ENCODE measurements around the gene MBIP.

The MBIP gene

DNA sequence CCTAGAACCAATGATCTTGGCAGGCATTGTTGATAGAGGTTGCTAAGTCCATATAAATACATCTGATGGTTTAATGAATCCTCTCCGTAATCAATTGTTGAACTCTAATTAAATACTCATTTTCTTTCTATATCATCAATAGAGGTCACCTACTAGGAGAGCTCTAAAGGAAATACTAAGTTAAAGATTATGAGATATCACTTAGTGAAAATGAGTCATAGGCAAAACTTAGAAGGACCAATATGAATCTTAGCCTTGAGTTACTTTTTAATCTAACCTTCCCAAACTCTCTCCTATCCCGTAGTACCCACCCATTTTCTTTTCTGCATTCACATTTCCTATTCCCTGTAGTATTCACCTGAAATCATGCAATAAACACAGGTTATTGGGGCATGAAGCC, 50.2 kb downstream of the MBIP start:
- no peak for TF ChIP-seq CTCF (conservative IDR thresholded peaks at IDR 0.05; ENCODE audit: low read depth, low read length)
- no peak overlapping the region for H3K4me3 ChIP-seq (ENCODE audit: low read length)
- no peak for DNase-seq (ENCODE audit: low read depth)

DNA sequence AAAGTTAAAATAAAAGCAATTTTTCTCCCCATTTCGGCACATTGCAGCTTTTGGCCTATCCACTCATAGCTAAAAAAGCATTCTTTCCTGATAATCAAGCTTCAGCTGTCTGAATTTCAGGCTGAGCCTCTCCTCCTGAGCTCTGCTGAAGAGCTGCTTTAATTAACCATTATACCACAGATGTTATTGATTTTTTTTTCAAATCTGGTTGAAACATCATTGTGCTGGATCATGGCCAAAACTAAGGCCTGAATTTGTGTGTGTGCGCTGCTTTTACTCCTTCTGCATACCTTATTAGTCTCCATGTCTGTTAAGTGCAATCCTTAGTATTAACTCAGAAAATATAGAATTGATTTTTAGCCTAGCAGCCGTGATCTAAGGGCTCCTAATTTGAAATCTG, 52.3 kb downstream of the MBIP start:
- no peak for TF ChIP-seq CTCF (conservative IDR thresholded peaks at IDR 0.05; ENCODE audit: low read depth, low read length)
- DNase-seq (ENCODE audit: low read depth): no peak
- H3K4me3 ChIP-seq (ENCODE audit: low read length): no peak overlapping the region

- TF ChIP-seq CTCF (conservative IDR thresholded peaks at IDR 0.05; ENCODE audit: low read depth, low read length): no peak
- no peak overlapping the region for H3K4me3 ChIP-seq (ENCODE audit: low read length)
- DNase-seq (ENCODE audit: low read depth): no peak
These were observed 55.8 kb downstream of the MBIP start for GRCh38 chr14:36264595-36264994.

DNA sequence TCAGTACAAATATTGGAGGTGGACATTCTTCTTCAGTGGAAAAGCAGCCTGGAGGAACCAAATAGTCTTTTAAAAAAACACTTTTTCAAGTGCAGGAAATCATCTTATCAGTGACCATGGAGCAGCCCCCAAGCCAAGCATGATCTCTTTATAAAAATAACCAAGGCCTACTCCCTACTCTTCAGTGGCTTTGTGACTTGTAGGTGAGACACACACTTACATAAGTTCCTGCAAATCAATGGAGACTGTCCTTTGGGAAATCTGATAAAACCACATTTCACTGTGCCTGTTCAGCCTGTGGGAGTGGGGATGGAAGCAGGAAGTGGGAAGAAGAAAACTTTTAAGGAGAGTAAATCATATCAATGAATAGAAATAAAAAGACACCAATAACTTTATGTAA, 56.3 kb downstream of the MBIP start:
- no peak for TF ChIP-seq CTCF (conservative IDR thresholded peaks at IDR 0.05; ENCODE audit: low read depth, low read length)
- no peak overlapping the region for H3K4me3 ChIP-seq (ENCODE audit: low read length)
- DNase-seq (ENCODE audit: low read depth): no peak

DNA sequence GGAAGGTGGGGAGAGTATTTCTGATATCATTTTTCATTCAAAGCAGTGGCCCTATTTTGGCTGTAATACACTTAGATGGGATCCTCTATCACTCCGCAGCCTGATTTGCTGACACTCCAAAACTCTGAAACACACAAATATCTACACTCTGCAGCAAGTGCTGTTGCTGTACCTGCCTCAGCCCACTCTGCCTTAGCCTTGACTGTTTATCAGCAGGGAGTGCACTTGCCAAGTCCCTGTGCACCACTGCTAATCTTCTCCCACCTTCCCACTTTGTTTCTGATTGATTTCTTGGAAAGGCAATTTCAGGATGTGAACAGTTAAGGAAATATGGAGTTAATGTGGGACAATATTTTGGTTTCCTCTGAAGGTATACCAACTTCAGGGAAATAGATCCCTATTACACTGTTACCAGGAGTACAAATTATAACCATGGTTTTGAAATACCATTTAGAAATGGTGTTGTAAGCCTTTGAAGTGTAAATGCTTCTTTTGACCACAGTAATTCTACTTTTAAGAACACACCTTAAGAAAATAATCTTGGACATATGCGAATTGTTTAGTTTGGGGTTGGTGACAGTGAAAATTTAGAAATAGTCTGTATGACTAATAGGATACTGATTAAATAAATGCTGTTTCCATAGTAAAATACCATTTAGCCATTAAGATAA, 59.3 kb downstream of the MBIP start:
- DNase-seq (ENCODE audit: low read depth): no peak
- H3K4me3 ChIP-seq (ENCODE audit: low read length): no peak overlapping the region
- TF ChIP-seq CTCF (conservative IDR thresholded peaks at IDR 0.05; ENCODE audit: low read depth, low read length): no peak

GRCh38 chr14:36258241-36258640, 62.2 kb downstream of the MBIP start:
- no peak for DNase-seq (ENCODE audit: low read depth)
- no peak for TF ChIP-seq CTCF (conservative IDR thresholded peaks at IDR 0.05; ENCODE audit: low read depth, low read length)
- H3K4me3 ChIP-seq (ENCODE audit: low read length): no peak overlapping the region

DNA sequence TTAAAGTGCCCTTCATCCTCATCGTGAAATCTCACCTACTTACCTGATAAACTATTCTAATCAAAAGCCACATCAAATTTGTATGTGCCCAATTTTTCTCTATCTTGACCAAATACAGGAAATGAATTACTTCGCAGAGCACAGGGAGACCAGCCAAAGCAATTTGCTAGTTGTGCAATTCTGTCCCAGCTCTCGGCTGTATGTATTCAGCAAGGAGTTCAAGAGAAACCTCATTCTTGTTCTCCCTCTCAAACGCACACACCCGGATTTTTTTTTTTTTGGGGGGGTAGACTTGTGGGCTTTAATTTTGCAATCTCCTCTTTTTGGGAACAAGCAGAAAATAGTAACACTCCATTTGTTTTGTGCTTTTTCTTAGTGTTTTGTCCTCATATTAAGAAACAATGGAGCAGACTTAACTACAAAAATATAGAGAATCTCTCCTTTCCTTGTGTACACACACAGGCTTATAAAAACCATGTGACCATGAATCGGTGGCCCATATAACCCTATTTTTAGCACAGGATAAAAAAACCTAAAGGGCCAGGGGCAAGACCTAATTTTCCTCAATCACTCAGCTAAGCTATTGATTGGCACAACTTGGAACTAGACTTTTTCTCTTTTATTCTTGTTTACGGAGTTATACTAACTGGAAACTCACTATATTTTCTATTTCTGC, 64.2 kb downstream of the MBIP start:
- no peak overlapping the region for H3K4me3 ChIP-seq (ENCODE audit: low read length)
- DNase-seq (ENCODE audit: low read depth): no peak
- TF ChIP-seq CTCF (conservative IDR thresholded peaks at IDR 0.05; ENCODE audit: low read depth, low read length): no peak
